HEK293 (cell line): Measurements from ENCODE around the gene GSTP1.
"Not testable (repeated sequence)": the region's sequence is repeated elsewhere in the genome, so short reads cannot be mapped to it uniquely, and the experiment has no call there.

ENCODE experiments used
- CTCF ChIA-PET: fragments of 350-600 bp; formaldehyde crosslinking; extraction: SDS; loops from one replicate; lab custom pipeline; 2021; ENCODE audit warnings: antibody characterized with exemption; lab: Yijun Ruan, JAX
- POLR2A ChIA-PET: fragments of 300-600 bp; formaldehyde crosslinking; extraction: SDS; loops from one replicate; lab custom pipeline; 2020; ENCODE audit warnings: antibody characterized with exemption, inconsistent platforms; lab: Yijun Ruan, JAX
- H3K27ac ChIP-seq: fragments of 200-500 bp; sonication (Bioruptor generic); 2 replicates; pipeline ENCODE4 v1.5.1; 2014; ENCODE audit warnings: low read depth, low read length, control low read depth, inconsistent platforms; ENCODE audit errors: extremely low read depth
- H3K36me3 ChIP-seq, 2 experiments: fragments of 200-500 bp in 1 of 2; sonication (Bioruptor generic) in 1 of 2; 1 replicate in 1 of 2; 2 replicates in 1 of 2; pipeline ENCODE4 v1.5.1; 2014 to 2017; ENCODE audit warnings: inconsistent platforms in 2 of 2, low read length in 2 of 2; ENCODE audit not compliant: control insufficient read depth in 2 of 2, insufficient read depth in 1 of 2
- H3K4me1 ChIP-seq: fragments of 200-500 bp; sonication (Bioruptor generic); 2 replicates; pipeline ENCODE4 v1.5.1; 2014; ENCODE audit warnings: mild to moderate bottlenecking, low read length, inconsistent platforms; ENCODE audit not compliant: control insufficient read depth, insufficient read depth
- H3K4me3 ChIP-seq: 2 replicates; pipeline ENCODE4 v1.5.1; 2011; ENCODE audit warnings: low read depth, mild to moderate bottlenecking, control low read depth, low read length, moderate library complexity
- H3K9me3 ChIP-seq: fragments of 200-500 bp; sonication (Bioruptor generic); 2 replicates; pipeline ENCODE4 v1.5.1; 2014; ENCODE audit warnings: low read depth, low read length, inconsistent platforms; ENCODE audit not compliant: control insufficient read depth, insufficient read depth
- GFI1B ChIP-seq: fragments of 450-650 bp; formaldehyde crosslinking; IDR thresholded peaks from 2 replicates; pipeline ENCODE4 v1.5.1; 2016; ENCODE audit warnings: missing biosample characterization, missing genetic modification characterization
- ZNF202 ChIP-seq: fragments of 450-650 bp; formaldehyde crosslinking; IDR thresholded peaks from 2 replicates; pipeline ENCODE4 v1.5.1; 2016; ENCODE audit warnings: missing biosample characterization, missing genetic modification characterization, borderline replicate concordance
- ZNF211 ChIP-seq: fragments of 450-650 bp; formaldehyde crosslinking; IDR thresholded peaks from 2 replicates; pipeline ENCODE4 v1.5.1; 2016; ENCODE audit warnings: low read depth, missing biosample characterization, missing genetic modification characterization
- ZNF449 ChIP-seq: fragments of 450-650 bp; formaldehyde crosslinking; IDR thresholded peaks from 2 replicates; pipeline ENCODE4 v1.5.1; 2017; ENCODE audit warnings: missing biosample characterization, mild to moderate bottlenecking, missing genetic modification characterization, moderate library complexity
- TF ChIP-seq, protein P1 (sequence below): fragments of 450-650 bp; formaldehyde crosslinking; conservative IDR thresholded peaks from 2 replicates; pipeline ENCODE4 v1.5.1; 2016; ENCODE audit warnings: low read depth, missing biosample characterization, missing genetic modification characterization

GSTP1 gene

GRCh38 chr11:67617243-67617953, 33.8 kb downstream of the GSTP1 start (continued):
- no peak for TF ChIP-seq ZNF211
- no peak for TF ChIP-seq ZNF202 (tag by site-specific recombination)
- TF ChIP-seq ZNF449 (tag by site-specific recombination), result no peak
- no peak for TF ChIP-seq GFI1B (tag by site-specific recombination)
- TF ChIP-seq, protein P1, sequence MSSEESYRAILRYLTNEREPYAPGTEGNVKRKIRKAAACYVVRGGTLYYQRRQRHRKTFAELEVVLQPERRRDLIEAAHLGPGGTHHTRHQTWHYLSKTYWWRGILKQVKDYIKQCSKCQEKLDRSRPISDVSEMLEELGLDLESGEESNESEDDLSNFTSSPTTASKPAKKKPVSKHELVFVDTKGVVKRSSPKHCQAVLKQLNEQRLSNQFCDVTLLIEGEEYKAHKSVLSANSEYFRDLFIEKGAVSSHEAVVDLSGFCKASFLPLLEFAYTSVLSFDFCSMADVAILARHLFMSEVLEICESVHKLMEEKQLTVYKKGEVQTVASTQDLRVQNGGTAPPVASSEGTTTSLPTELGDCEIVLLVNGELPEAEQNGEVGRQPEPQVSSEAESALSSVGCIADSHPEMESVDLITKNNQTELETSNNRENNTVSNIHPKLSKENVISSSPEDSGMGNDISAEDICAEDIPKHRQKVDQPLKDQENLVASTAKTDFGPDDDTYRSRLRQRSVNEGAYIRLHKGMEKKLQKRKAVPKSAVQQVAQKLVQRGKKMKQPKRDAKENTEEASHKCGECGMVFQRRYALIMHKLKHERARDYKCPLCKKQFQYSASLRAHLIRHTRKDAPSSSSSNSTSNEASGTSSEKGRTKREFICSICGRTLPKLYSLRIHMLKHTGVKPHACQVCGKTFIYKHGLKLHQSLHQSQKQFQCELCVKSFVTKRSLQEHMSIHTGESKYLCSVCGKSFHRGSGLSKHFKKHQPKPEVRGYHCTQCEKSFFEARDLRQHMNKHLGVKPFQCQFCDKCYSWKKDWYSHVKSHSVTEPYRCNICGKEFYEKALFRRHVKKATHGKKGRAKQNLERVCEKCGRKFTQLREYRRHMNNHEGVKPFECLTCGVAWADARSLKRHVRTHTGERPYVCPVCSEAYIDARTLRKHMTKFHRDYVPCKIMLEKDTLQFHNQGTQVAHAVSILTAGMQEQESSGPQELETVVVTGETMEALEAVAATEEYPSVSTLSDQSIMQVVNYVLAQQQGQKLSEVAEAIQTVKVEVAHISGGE (tag by site-specific recombination), result no peak

DNA sequence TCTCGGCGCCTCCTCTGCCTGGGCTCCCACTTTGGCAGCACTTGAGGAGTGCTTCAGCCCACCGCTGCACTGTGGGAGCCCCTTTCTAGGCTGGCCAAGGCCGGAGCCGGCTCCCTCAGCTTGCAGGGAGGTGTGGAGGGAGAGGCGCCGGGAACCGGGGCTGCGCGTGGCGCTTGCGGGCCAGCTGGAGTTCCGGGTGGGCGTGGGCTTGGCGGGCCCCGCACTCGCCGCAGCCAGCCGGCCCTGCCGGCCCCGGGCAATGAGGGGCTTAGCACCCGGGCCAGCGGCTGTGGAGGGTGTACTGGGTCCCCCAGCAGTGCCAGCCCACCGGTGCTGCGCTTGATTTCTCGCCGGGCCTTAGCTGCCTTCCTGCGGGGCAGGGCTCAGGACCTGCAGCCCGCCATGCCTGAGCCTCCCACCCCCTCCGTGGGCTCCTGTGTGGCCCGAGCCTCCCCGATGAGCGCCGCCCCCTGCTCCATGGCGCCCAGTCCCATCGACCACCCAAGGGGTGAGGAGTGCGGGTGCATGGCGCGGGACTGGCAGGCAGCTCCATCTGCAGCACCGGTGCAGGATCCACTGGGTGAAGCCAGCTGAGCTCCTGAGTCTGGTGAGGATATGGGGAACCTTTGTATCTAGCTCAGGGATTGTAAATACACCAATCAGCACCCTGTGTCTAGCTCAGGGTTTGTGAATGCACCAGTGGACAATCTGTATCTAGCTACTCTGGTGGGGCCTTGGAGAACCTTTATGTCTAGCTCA, 35.5 kb downstream of the GSTP1 start:
- H3K4me1 ChIP-seq, H3K27ac ChIP-seq, H3K9me3 ChIP-seq, POLR2A ChIA-PET, H3K36me3 ChIP-seq, H3K4me3 ChIP-seq: not testable (repeated sequence)
- CTCF ChIA-PET, result interaction anchor here (0.6 to 2.4 kb wide), 3 partner anchors 10 to 862 kb away, joined by 3 to 10 read pairs (median 3); partner anchors contain the start of genes GSTP1 and NUDT8

DNA sequence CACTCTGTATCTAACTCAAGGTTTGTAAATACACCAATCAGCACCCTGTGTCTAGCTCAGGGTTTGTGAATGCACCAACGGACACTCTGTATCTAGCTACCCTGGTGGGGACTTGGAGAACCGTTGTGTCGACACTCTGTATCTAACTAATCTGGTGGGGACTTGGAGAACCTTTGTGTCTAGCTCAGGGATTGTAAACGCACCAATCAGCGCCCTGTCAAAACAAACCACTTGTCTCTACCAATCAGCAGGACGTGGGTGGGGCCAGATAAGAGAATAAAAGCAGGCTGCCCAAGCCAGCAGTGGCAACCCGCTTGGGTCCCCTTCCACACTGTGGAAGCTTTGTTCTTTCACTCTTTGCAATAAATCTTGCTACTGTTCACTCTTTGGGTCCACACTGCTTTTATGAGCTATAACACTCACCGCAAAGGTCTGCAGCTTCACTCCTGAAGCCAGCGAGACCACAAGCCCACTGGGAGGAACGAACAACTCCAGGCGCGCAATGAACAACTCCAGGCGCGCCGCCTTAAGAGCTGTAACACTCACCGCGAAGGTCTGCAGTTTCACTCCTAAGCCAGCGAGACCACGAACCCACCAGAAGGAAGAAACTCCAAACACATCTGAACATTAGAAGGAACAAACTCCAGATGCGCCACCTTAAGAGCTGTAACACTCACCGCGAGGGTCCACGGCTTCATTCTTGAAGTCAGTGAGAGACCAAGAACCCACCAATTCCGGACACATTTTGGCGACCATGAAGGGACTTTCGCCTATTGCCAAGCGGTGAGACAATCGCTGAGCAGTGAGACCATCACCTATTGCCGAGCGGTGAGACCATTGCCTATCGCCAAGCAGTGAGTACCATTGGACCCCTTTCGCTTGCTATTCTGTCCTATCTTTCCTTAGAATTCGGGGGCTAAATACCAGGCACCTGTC, 36.3 kb downstream of the GSTP1 start:
- H3K27ac ChIP-seq, H3K4me1 ChIP-seq, POLR2A ChIA-PET, H3K4me3 ChIP-seq, H3K36me3 ChIP-seq, H3K9me3 ChIP-seq: not testable (repeated sequence)
- CTCF ChIA-PET, result interaction anchor here (0.6 to 2.4 kb wide), 4 partner anchors 9 to 863 kb away, joined by 3 to 10 read pairs (median 4); partner anchors contain the start of genes GSTP1 and NUDT8

DNA sequence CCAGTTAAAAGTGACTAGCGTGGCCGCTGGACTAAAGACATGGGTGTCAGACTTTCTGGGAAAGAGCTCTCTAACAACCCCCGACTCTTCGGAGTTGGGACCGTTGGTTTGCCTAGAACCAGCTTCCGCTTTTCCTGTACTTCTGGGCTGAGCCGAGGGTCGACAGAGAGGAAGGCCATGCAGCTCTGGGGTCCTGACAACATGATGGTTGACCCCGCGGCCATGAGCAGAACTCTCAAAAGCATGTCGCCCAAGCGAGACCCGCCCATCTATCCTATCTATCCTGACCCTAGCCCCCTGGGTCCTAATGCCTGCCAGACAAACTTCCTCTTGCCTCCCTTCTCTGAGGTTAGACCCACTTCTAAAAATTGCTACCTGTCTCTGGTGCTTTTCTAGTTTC, 37.0 kb downstream of the GSTP1 start:
- H3K36me3 ChIP-seq, H3K27ac ChIP-seq, POLR2A ChIA-PET, H3K4me1 ChIP-seq, H3K4me3 ChIP-seq, H3K9me3 ChIP-seq: not testable (repeated sequence)
- CTCF ChIA-PET, result interaction anchor here (2.4 kb wide), 1 partner anchor 8 kb away, joined by 10 read pairs; the partner anchor contains the start of gene NUDT8

- H3K36me3 ChIP-seq, H3K4me3 ChIP-seq, CTCF ChIA-PET, H3K4me1 ChIP-seq, H3K27ac ChIP-seq, POLR2A ChIA-PET, H3K9me3 ChIP-seq: not testable (repeated sequence)
Observed at GRCh38 chr11:67621928-67622327, 38.3 kb downstream of the GSTP1 start.

- H3K4me3 ChIP-seq, H3K27ac ChIP-seq, H3K36me3 ChIP-seq, H3K4me1 ChIP-seq, H3K9me3 ChIP-seq, POLR2A ChIA-PET: not testable (repeated sequence)
- CTCF ChIA-PET, result interaction anchor here (0.6 kb wide), 1 partner anchor 221 kb away, joined by 4 read pairs; the partner anchor contains the start of gene PPP1CA
Observed at GRCh38 chr11:67622905-67623304, 39.3 kb downstream of the GSTP1 start.

GRCh38 chr11:67623795-67624194, 40.2 kb downstream of the GSTP1 start:
- H3K9me3 ChIP-seq, H3K36me3 ChIP-seq, H3K27ac ChIP-seq, H3K4me3 ChIP-seq, POLR2A ChIA-PET, H3K4me1 ChIP-seq: not testable (repeated sequence)
- CTCF ChIA-PET, result interaction anchor here (0.9 kb wide), 1 partner anchor 9 kb away, joined by 5 read pairs; no protein-coding TSS in a partner anchor
